ENCODE data around the gene ANKRD12.

ANKRD12 gene

GRCh38 chr18:9184998-9185613 lies 48.5 kb downstream of the ANKRD12 start:
- no peak for DNase-seq (ENCODE audit: low spot score)

GRCh38 chr18:9188359-9189231 lies 52.0 kb downstream of the ANKRD12 start:
- no peak for DNase-seq (ENCODE audit: low spot score)

- DNase-seq (ENCODE audit: low spot score), result no peak
Measured at GRCh38 chr18:9189491-9189890, 52.9 kb downstream of the ANKRD12 start.

GRCh38 chr18:9191658-9192256 lies 55.2 kb downstream of the ANKRD12 start:
- no peak for DNase-seq (ENCODE audit: low spot score)

GRCh38 chr18:9193031-9193430 lies 56.5 kb downstream of the ANKRD12 start:
- DNase-seq (ENCODE audit: low spot score), result no peak

- DNase-seq (ENCODE audit: low spot score), result no peak
Measured at GRCh38 chr18:9196568-9196967, 60.0 kb downstream of the ANKRD12 start.

GRCh38 chr18:9199681-9200080 lies 63.1 kb downstream of the ANKRD12 start:
- DNase-seq (ENCODE audit: low spot score), result no peak

GRCh38 chr18:9201224-9201623 lies 64.6 kb downstream of the ANKRD12 start:
- no peak for DNase-seq (ENCODE audit: low spot score)

GRCh38 chr18:9204659-9205058 lies 68.1 kb downstream of the ANKRD12 start:
- DNase-seq (ENCODE audit: low spot score), result no peak

- no peak for DNase-seq (ENCODE audit: low spot score)
Measured at GRCh38 chr18:9206421-9206820, 69.8 kb downstream of the ANKRD12 start.

- DNase-seq (ENCODE audit: low spot score), result no peak
Measured at GRCh38 chr18:9209279-9209678, 72.7 kb downstream of the ANKRD12 start.

GRCh38 chr18:9210966-9211365 lies 74.4 kb downstream of the ANKRD12 start:
- DNase-seq (ENCODE audit: low spot score), result no peak

GRCh38 chr18:9211955-9212354 lies 75.4 kb downstream of the ANKRD12 start:
- no peak for DNase-seq (ENCODE audit: low spot score)

GRCh38 chr18:9215221-9215933 lies 78.8 kb downstream of the ANKRD12 start:
- DNase-seq (ENCODE audit: low spot score), result no peak

GRCh38 chr18:9216459-9216858 lies 79.9 kb downstream of the ANKRD12 start:
- DNase-seq (ENCODE audit: low spot score), result no peak

GRCh38 chr18:9217743-9218451 lies 81.3 kb downstream of the ANKRD12 start:
- no peak for DNase-seq (ENCODE audit: low spot score)

GRCh38 chr18:9221040-9221439 lies 84.5 kb downstream of the ANKRD12 start:
- DNase-seq (ENCODE audit: low spot score), result no peak

- no peak for DNase-seq (ENCODE audit: low spot score)
Measured at GRCh38 chr18:9221661-9222060, 85.1 kb downstream of the ANKRD12 start.

GRCh38 chr18:9223356-9223755 lies 86.8 kb downstream of the ANKRD12 start:
- DNase-seq (ENCODE audit: low spot score), result no peak

- DNase-seq (ENCODE audit: low spot score), result no peak
Measured at GRCh38 chr18:9226463-9226862, 89.9 kb downstream of the ANKRD12 start.

- DNase-seq (ENCODE audit: low spot score), result no peak
Measured at GRCh38 chr18:9231852-9232486, 95.4 kb downstream of the ANKRD12 start.

Data from activated CD4-positive, alpha-beta T cell treated with anti-CD3 and anti-CD28 coated beads, Interleukin-2, Interleukin-4, amounts not matched to agents 100 ng/mL and 50 ng/mL, durations not matched to agents 16 hours and 8 hours (primary cell).